Coronary artery (tissue), 2 donors: ENCODE results near the gene CACNA1S.

Experiments used
- DNase-seq: peaks from one replicate; pipeline ENCODE4 v3.0.0-alpha.2; 2017; ENCODE audit warnings: low spot score
- H3K27ac ChIP-seq, 2 donors: fragments of 200-600 bp; sonication (generic); one replicate each; pipeline ENCODE4 v1.5.1; 2016 to 2019
- H3K4me3 ChIP-seq: fragments of 200-600 bp; sonication (generic); 2 replicates; pipeline ENCODE4 v1.5.1; 2016; ENCODE audit warnings: mild to moderate bottlenecking, moderate library complexity
- TF ChIP-seq, protein P1 (sequence below): fragments of 200-600 bp; sonication (generic); IDR thresholded peaks from one replicate; pipeline ENCODE4 v1.5.1; 2019; ENCODE audit warnings: antibody characterized with exemption

Gene CACNA1S

DNA sequence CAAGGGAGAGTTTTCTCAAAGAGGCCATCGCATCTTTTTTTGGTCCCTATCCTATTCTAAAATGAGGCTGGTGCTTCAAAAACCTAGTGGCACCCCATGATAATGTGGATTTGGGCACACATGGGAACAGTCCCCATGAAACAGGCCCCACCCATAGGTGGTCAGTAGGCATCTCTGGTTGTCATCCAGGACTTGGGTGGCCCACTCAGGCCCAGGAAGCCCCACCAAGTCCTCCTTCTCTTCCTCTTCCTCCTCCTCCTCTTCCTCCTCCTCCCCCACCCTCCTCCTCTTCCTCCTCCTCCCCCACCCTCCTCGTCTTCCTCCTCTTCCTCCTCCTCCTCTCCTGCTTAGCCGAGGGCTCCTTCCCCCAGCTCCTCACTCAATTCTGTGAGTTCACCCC, 554 bp downstream of the CACNA1S start:
- no peak overlapping the region for H3K27ac ChIP-seq
- no peak for DNase-seq
- H3K4me3 ChIP-seq: no peak overlapping the region

GRCh38 chr1:201111156-201111555, 1.1 kb downstream of the CACNA1S start:
- H3K4me3 ChIP-seq: no peak overlapping the region
- DNase-seq: no peak
- H3K27ac ChIP-seq: no peak overlapping the region
- TF ChIP-seq, protein P1, sequence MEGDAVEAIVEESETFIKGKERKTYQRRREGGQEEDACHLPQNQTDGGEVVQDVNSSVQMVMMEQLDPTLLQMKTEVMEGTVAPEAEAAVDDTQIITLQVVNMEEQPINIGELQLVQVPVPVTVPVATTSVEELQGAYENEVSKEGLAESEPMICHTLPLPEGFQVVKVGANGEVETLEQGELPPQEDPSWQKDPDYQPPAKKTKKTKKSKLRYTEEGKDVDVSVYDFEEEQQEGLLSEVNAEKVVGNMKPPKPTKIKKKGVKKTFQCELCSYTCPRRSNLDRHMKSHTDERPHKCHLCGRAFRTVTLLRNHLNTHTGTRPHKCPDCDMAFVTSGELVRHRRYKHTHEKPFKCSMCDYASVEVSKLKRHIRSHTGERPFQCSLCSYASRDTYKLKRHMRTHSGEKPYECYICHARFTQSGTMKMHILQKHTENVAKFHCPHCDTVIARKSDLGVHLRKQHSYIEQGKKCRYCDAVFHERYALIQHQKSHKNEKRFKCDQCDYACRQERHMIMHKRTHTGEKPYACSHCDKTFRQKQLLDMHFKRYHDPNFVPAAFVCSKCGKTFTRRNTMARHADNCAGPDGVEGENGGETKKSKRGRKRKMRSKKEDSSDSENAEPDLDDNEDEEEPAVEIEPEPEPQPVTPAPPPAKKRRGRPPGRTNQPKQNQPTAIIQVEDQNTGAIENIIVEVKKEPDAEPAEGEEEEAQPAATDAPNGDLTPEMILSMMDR: no peak

More for the DNA sequence above, 554 bp downstream of the CACNA1S start:
- TF ChIP-seq, protein P1: no peak

DNA sequence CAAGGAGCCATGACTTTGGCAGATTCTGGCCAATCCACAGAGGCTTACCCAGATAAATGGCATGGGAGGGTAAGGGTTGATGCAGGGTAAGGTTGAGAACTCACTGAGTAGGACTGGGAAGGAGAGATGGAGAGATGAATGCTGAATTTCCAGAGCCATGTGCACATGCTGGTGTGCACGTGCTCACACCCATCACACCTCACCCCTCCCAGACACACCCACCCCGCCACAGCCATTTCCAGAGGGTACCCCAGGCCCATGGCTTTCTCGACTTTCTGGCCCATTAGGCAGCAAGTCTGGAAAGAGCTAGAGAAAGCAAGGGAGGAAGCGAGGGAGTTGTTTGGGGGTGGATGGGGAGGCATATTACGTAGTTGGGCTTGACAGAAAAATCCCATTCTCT, 1.6 kb downstream of the CACNA1S start:
- no peak overlapping the region for H3K27ac ChIP-seq
- no peak overlapping the region for H3K4me3 ChIP-seq
- TF ChIP-seq, protein P1: no peak
- DNase-seq: no peak

GRCh38 chr1:201110138-201110537, 2.1 kb downstream of the CACNA1S start:
- Histone ChIP-seq H3K27ac (no peak overlapping the region), H3K4me3 (no peak overlapping the region)
- DNase-seq: no peak
- TF ChIP-seq, protein P1: no peak

DNA sequence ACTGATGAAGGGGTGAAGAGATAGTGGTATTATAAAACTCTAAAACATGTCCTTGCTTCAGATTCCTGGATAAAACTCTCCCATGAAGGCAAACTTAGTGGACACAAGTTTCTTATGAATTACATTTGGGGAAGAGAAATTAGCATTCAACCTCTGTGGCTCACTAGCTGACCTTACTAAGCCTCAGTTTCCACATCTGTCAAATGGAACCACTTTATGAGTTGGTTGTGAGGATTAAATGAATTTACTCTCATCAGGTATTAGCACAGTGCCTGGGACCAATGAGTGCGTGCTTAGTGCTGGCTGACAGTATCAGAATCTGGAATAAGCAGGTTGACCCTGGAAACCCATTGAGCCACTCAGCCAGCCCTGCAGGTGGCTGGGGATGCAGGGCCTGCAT, 2.6 kb downstream of the CACNA1S start:
- TF ChIP-seq, protein P1: no peak
- Histone ChIP-seq H3K4me3 (no peak overlapping the region), H3K27ac (no peak overlapping the region)
- DNase-seq: no peak

DNA sequence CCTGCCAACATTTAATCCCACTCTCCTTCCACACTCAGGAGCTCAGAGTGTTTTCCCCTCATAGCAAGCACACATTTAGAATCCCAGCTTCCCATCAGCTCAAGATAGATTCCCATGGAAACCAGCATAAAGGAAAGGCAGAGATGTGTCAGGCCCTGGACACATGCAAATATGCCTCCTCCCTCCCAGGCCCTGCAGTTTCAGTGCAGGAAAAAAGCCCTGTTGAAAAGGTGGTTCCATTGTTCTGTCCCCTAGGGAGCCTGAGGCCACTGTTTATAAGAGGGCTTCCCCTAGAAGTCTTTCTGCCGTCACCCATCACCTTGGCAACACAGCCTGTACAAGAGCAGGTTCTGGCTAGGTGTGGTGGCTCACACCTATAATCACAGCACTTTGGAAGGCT, 3.6 kb downstream of the CACNA1S start:
- TF ChIP-seq, protein P1: no peak
- no peak for DNase-seq
- H3K27ac ChIP-seq: no peak overlapping the region
- no peak overlapping the region for H3K4me3 ChIP-seq

DNA sequence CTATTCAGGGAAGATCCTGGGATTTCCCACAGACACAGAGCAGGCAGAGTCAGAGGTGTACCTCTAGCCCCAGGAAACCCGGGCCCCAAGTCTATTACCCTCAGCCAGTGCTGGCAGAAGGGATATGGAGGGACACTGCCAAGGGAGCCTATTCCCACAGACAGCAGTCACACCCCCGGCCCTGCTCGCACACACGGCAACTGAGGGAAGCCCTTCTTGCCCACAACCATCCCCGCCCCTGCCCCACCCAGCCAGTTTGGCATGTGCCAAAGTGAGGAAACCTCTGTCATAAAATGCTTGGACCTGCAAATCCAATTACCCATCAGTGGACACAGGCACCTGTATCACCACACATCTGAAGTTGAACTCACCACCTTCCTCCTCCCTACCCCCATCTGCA, 6.5 kb downstream of the CACNA1S start:
- Histone ChIP-seq H3K27ac (no peak overlapping the region), H3K4me3 (no peak overlapping the region)
- TF ChIP-seq, protein P1: no peak
- DNase-seq: no peak
